ENCODE results near the gene MAPK7. TPM values are rescaled to one million over a fixed set of nuclear protein-coding genes. Genes with fewer than 3 reads are reported as not detected.

The MAPK7 gene
- total and polyA plus RNA-seq, 3 donors from 2014 or later, result 49.7 to 65.4 (median 54.1) TPM

DNA sequence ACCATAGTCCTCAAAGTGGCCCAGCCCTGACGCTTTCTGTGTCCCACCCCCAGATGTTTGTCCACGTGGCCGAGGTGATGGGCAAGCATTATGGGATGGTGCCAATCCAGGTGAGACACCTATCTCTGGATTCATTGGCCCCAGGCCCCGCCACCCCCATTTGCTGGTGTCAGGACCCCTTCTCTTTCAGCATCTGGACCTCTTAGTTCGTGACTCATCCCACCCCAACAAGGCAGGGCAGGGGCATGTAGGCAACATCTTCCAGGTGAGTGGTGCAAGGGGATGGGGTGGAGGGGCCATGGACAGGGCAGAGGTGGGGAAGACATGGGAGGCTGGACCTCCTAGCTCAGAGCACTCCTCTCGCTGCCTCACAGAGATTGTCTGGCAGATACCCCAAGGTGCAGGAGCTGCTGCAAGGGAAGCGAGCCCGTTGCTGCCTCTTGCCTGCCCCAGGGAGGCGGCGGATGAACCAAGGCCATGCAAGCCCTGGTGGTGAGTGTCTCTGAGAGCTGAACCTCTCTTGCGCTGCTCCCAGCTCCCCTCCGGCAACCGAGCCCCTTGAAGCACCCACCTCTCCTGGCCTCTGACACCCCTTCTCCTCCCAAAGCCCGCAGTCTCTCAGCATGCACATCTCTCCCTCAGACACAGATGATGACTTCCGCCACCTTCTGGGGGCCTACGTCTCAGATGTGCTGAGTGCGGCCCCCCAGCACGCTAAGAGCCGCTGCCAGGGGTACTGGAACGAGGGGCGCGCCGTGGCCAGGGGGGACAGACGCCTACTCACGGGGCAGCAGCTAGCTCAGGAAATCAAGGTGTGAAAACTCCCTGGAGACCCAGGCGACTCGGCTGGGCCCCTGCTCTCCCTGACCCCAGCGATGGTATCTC is 36.3 kb downstream of the MAPK7 start:
- H3K36me3 ChIP-seq (ENCODE audit: low read depth, missing control alignments), result no peaks in the 10 kb centered on the region
- WGBS, 2 donors, result 85 to 90% methylated on average over 22 to 28 of the region's 28 CpGs

GRCh38 chr17:19415311-19415710 is 37.0 kb downstream of the MAPK7 start:
- no peaks in the 10 kb centered on the region for H3K4me1 ChIP-seq
- WGBS, 2 donors, result 69 to 79% methylated on average over 13 of the region's 13 CpGs
- intact Hi-C loops (cut with DNase I; ENCODE audit: low total_unique reads), result no loop called here

More for the DNA sequence above, 36.3 kb downstream of the MAPK7 start:
- Histone ChIP-seq H3K4me1 (no peaks in the 10 kb centered on the region), H3K27ac (no peak overlapping the region), H3K27me3 (no peaks in the 10 kb centered on the region), H3K9me3 (no peaks in the 10 kb centered on the region), H3K4me3 (no peak overlapping the region)
- TF ChIP-seq POLR2A (IDR thresholded peaks at IDR 0.05), result no peak
- TF ChIP-seq, protein P1, sequence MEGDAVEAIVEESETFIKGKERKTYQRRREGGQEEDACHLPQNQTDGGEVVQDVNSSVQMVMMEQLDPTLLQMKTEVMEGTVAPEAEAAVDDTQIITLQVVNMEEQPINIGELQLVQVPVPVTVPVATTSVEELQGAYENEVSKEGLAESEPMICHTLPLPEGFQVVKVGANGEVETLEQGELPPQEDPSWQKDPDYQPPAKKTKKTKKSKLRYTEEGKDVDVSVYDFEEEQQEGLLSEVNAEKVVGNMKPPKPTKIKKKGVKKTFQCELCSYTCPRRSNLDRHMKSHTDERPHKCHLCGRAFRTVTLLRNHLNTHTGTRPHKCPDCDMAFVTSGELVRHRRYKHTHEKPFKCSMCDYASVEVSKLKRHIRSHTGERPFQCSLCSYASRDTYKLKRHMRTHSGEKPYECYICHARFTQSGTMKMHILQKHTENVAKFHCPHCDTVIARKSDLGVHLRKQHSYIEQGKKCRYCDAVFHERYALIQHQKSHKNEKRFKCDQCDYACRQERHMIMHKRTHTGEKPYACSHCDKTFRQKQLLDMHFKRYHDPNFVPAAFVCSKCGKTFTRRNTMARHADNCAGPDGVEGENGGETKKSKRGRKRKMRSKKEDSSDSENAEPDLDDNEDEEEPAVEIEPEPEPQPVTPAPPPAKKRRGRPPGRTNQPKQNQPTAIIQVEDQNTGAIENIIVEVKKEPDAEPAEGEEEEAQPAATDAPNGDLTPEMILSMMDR (IDR thresholded peaks at IDR 0.05), result no peak
- DNase-seq, result no peak
- intact Hi-C loops (cut with DNase I; ENCODE audit: low total_unique reads), result no loop called here

DNA sequence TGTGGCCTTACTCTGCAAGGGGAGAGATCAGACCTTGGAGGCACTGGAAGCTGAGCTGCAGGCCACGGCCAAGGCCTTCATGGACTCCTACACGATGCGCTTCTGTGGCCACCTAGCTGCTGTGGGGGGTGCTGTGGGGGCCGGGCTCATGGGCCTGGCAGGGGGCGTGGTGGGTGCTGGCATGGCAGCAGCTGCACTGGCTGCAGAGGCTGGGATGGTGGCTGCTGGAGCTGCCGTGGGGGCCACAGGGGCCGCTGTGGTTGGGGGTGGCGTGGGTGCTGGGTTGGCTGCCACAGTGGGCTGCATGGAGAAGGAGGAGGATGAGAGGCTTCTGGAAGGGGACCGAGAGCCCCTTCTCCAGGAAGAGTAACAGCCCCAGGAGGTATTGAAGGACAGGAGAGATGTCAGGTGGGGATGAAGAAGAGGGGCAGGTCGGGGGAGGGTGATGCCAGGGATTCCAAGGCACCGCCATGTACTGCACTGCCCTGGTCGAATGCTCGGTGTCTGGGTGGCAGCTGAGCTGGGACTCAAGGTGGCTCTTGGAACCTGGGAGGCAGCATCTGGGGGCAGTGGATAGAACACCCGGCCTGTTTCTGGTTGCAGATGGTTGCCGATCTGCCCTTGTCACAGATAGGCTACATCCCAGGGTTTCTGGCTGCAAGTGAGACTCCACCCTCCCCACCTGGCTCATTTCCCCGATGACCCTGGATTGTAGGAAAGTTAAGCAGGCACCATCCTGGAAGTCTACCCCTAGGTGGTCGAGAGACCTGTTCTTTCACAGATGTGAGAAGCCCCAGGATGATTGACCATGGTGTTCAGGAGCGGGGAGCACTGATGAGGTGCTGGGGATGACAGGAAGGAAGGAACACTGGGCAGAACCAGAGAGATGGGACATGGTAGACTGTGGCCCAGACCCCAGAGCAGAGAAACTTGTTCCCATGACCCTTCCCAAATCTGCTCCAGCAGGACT is 37.8 kb downstream of the MAPK7 start:
- H3K4me3 ChIP-seq, result no peak overlapping the region
- 95 to 96% methylated on average over 14 to 18 of the region's 18 CpGs for WGBS, 2 donors
- no peaks in the 10 kb centered on the region for H3K27me3 ChIP-seq
- TF ChIP-seq, protein P1 (IDR thresholded peaks at IDR 0.05), result no peak
- no peak for TF ChIP-seq POLR2A (IDR thresholded peaks at IDR 0.05)
- no peak overlapping the region for H3K27ac ChIP-seq
- H3K9me3 ChIP-seq, result no peaks in the 10 kb centered on the region
- H3K36me3 ChIP-seq (ENCODE audit: low read depth, missing control alignments), result no peaks in the 10 kb centered on the region
- intact Hi-C loops (cut with DNase I; ENCODE audit: low total_unique reads), result no loop called here
- DNase-seq, result no peak
- no peaks in the 10 kb centered on the region for H3K4me1 ChIP-seq

More at GRCh38 chr17:19415311-19415710, 37.0 kb downstream of the MAPK7 start:
- no peak for DNase-seq
- Histone ChIP-seq H3K36me3 (ENCODE audit: low read depth, missing control alignments) (no peaks in the 10 kb centered on the region), H3K9me3 (no peaks in the 10 kb centered on the region), H3K27ac (no peak overlapping the region), H3K4me3 (no peak overlapping the region), H3K27me3 (no peaks in the 10 kb centered on the region)
- no peak for TF ChIP-seq POLR2A (IDR thresholded peaks at IDR 0.05)
- TF ChIP-seq, protein P1 (IDR thresholded peaks at IDR 0.05), result no peak

GRCh38 chr17:19417611-19418010 is 39.3 kb downstream of the MAPK7 start:
- Histone ChIP-seq H3K27me3 (no peaks in the 10 kb centered on the region), H3K36me3 (ENCODE audit: low read depth, missing control alignments) (no peaks in the 10 kb centered on the region), H3K4me1 (no peaks in the 10 kb centered on the region), H3K27ac (no peak overlapping the region), H3K9me3 (no peaks in the 10 kb centered on the region), H3K4me3 (no peak overlapping the region)
- TF ChIP-seq, protein P1 (IDR thresholded peaks at IDR 0.05), result no peak
- no peak for TF ChIP-seq POLR2A (IDR thresholded peaks at IDR 0.05)
- intact Hi-C loops (cut with DNase I; ENCODE audit: low total_unique reads), result no loop called here
- DNase-seq, result no peak
- 75 to 79% methylated on average over 3 of the region's 3 CpGs for whole genome bisulfite sequencing, 2 donors
